ENCODE data around the gene PNMA3.

DNA sequence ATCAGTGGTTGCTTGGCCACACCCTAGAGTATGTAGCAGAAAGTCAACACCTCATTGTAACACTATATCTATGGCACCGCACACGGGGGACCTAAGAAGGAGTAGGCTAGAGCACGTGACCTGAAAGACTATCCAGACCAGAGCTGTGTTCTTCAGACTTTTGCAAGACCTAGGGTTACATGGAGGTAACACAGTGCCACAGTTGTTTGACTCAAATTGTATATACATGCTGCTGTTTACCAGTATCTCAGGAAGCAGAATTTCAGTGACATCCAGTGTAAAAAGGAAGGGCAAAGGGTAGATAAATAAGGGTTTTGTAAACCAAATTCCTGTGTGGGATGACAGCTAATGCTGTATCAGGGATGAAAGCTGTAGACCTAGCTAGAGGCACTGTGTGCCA, 46.1 kb downstream of the PNMA3 start:
- TF ChIP-seq, protein P1, sequence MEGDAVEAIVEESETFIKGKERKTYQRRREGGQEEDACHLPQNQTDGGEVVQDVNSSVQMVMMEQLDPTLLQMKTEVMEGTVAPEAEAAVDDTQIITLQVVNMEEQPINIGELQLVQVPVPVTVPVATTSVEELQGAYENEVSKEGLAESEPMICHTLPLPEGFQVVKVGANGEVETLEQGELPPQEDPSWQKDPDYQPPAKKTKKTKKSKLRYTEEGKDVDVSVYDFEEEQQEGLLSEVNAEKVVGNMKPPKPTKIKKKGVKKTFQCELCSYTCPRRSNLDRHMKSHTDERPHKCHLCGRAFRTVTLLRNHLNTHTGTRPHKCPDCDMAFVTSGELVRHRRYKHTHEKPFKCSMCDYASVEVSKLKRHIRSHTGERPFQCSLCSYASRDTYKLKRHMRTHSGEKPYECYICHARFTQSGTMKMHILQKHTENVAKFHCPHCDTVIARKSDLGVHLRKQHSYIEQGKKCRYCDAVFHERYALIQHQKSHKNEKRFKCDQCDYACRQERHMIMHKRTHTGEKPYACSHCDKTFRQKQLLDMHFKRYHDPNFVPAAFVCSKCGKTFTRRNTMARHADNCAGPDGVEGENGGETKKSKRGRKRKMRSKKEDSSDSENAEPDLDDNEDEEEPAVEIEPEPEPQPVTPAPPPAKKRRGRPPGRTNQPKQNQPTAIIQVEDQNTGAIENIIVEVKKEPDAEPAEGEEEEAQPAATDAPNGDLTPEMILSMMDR (conservative IDR thresholded peaks at IDR 0.05) = no peak
- TF ChIP-seq EZH2 (IDR thresholded peaks at IDR 0.05; ENCODE audit: low read depth) = no peak

Measured in PC-9 (cell line).